ENCODE data around the gene ARL4D. TPM values are rescaled to one million over a fixed set of nuclear protein-coding genes. Genes with fewer than 3 reads are reported as not detected.
"Not testable (repeated sequence)": the region's sequence is repeated elsewhere in the genome, so short reads cannot be mapped to it uniquely, and the experiment has no call there.

ARL4D gene
- total RNA-seq, 3 donors from 2014 or later = 2.3 to 34.3 (median 3.2) TPM

- ATAC-seq (no peak), DNase-seq (no peak)
- peaks cover 6% of the 10 kb centered on the region for H3K4me1 ChIP-seq (ENCODE audit: low read depth)
- H3K4me3 ChIP-seq = no peak overlapping the region
- intact Hi-C loops (cut with DNase I, micrococcal nuclease) = no loop called here
- no peaks in the 10 kb centered on the region for H3K36me3 ChIP-seq (ENCODE audit: low read depth)
- no peak for TF ChIP-seq CTCF (IDR thresholded peaks at IDR 0.05)
- H3K9me3 ChIP-seq = no peaks in the 10 kb centered on the region
These were observed 26.4 kb upstream of the ARL4D start for GRCh38 chr17:43372273-43372911.

- ATAC-seq (no peak), DNase-seq (no peak)
- no peaks in the 10 kb centered on the region for H3K36me3 ChIP-seq (ENCODE audit: low read depth)
- TF ChIP-seq CTCF (IDR thresholded peaks at IDR 0.05) = no peak
- H3K9me3 ChIP-seq = no peaks in the 10 kb centered on the region
- peaks cover 4% of the 10 kb centered on the region for H3K4me1 ChIP-seq (ENCODE audit: low read depth)
- intact Hi-C loops (cut with DNase I, micrococcal nuclease) = no loop called here
- H3K4me3 ChIP-seq = no peak overlapping the region
These were observed 25.4 kb upstream of the ARL4D start for GRCh38 chr17:43373356-43373755.

- H3K4me3 ChIP-seq; H3K36me3 ChIP-seq (ENCODE audit: low read depth); intact Hi-C loops (cut with DNase I, micrococcal nuclease); DNase-seq; H3K4me1 ChIP-seq (ENCODE audit: low read depth); ATAC-seq: not testable (repeated sequence)
- peaks cover 19% of the 10 kb centered on the region for H3K9me3 ChIP-seq
These were observed 22.9 kb upstream of the ARL4D start for GRCh38 chr17:43375915-43376314.

GRCh38 chr17:43377056-43377810 is 21.6 kb upstream of the ARL4D start:
- Histone ChIP-seq H3K9me3 (peaks cover 20% of the 10 kb centered on the region), H3K4me3 (no peak overlapping the region), H3K36me3 (ENCODE audit: low read depth) (no peaks in the 10 kb centered on the region), H3K4me1 (ENCODE audit: low read depth) (no peaks in the 10 kb centered on the region)
- no peak for DNase-seq
- no peak for ATAC-seq
- no peak for TF ChIP-seq CTCF (IDR thresholded peaks at IDR 0.05)
- intact Hi-C loops (cut with DNase I, micrococcal nuclease) = no loop called here

GRCh38 chr17:43378766-43379165 is 20.0 kb upstream of the ARL4D start:
- no peak for TF ChIP-seq CTCF (IDR thresholded peaks at IDR 0.05)
- H3K4me3 ChIP-seq = no peak overlapping the region
- peaks cover 20% of the 10 kb centered on the region for H3K9me3 ChIP-seq
- no peaks in the 10 kb centered on the region for H3K4me1 ChIP-seq (ENCODE audit: low read depth)
- DNase-seq (no peak), ATAC-seq (no peak)
- intact Hi-C loops (cut with DNase I, micrococcal nuclease) = no loop called here
- no peaks in the 10 kb centered on the region for H3K36me3 ChIP-seq (ENCODE audit: low read depth)

- Histone ChIP-seq H3K9me3 (peaks cover 20% of the 10 kb centered on the region), H3K4me1 (ENCODE audit: low read depth) (no peaks in the 10 kb centered on the region), H3K4me3 (no peak overlapping the region), H3K36me3 (ENCODE audit: low read depth) (no peaks in the 10 kb centered on the region)
- DNase-seq (no peak), ATAC-seq (no peak)
- intact Hi-C loops (cut with DNase I, micrococcal nuclease) = no loop called here
- TF ChIP-seq CTCF (IDR thresholded peaks at IDR 0.05) = no peak
These were observed 18.5 kb upstream of the ARL4D start for GRCh38 chr17:43380307-43380706.
